ENCODE results near the gene CES4A.

GRCh38 chr16:67016143-67016542, 27.8 kb downstream of the CES4A start:
- TF ChIP-seq CTCF (IDR thresholded peaks at IDR 0.05; ENCODE audit: insufficient read depth, low read depth, low read length) = no peak
- no peak for TF ChIP-seq EZH2 (IDR thresholded peaks at IDR 0.05; ENCODE audit: insufficient read depth, low read length)

Data from astrocyte (in vitro differentiated cells and primary cell).